WERI-Rb-1 (cell line): Measurements from ENCODE around the gene DHRSX.
"Not testable (repeated sequence)": the region's sequence is repeated elsewhere in the genome, so short reads cannot be mapped to it uniquely, and the experiment has no call there.

Experiments used
- DNase-seq: peaks from one replicate; pipeline ENCODE4 v3.0.0-alpha.2; 2020
- H3K27ac ChIP-seq: fragments of 250-450 bp; sonication (Bioruptor Pico); 2 replicates; pipeline ENCODE4 v1.5.1; 2020; ENCODE audit warnings: mild to moderate bottlenecking, moderate library complexity
- H3K27me3 ChIP-seq: fragments of 250-450 bp; sonication (Bioruptor Pico); 2 replicates; pipeline ENCODE4 v1.5.1; 2021; ENCODE audit warnings: mild to moderate bottlenecking, low read depth, moderate library complexity; ENCODE audit not compliant: insufficient read depth, severe bottlenecking
- H3K36me3 ChIP-seq: fragments of 250-450 bp; sonication (Bioruptor Pico); 2 replicates; pipeline ENCODE4 v1.5.1; 2020; ENCODE audit warnings: mild to moderate bottlenecking, moderate library complexity
- H3K4me3 ChIP-seq: 2 replicates; pipeline ENCODE4 v1.5.1; 2011; ENCODE audit warnings: low read depth, mild to moderate bottlenecking, control low read depth, low read length
- H3K9me3 ChIP-seq: fragments of 250-450 bp; sonication (Bioruptor Pico); 2 replicates; pipeline ENCODE4 v1.5.1; 2021; ENCODE audit warnings: mild to moderate bottlenecking, moderate library complexity; ENCODE audit not compliant: severe bottlenecking
- TF ChIP-seq, protein P1 (sequence below): IDR thresholded peaks from 2 replicates; pipeline ENCODE4 v1.5.1; 2011; ENCODE audit warnings: low read depth, mild to moderate bottlenecking, control low read depth, inconsistent platforms, low read length

The DHRSX gene

DNA sequence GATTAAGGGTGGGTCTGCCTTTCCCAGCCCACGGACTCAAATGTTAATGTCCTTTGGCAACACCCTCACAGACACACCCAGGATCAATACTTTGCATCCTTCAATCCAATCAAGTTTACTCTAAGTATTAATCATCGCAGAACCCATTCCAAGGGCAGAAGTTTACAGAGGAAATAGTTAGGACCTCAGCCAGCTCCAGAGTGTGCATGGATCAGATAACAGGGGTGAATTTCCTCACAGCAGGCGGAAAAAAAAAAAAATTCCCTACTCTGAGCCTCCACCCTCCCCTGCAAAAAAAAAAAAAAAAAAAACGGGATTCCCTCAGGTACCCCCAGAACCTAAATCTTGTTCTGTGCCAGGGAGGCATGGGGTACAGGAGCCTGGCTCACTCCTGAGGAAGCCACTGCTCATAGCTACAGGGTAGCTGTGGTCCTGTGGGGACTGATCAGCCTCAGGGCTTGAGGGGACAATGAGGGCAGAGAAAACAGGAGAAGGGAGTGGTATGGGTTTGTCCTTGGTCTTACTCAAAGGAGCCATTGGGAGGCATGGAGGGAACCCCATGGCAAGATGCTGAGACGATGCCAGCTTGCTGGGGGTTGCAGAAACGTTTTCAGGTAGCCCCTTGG is 113.0 kb downstream of the DHRSX start:
- no peaks in the 10 kb centered on the region for H3K27me3 ChIP-seq
- TF ChIP-seq, protein P1, sequence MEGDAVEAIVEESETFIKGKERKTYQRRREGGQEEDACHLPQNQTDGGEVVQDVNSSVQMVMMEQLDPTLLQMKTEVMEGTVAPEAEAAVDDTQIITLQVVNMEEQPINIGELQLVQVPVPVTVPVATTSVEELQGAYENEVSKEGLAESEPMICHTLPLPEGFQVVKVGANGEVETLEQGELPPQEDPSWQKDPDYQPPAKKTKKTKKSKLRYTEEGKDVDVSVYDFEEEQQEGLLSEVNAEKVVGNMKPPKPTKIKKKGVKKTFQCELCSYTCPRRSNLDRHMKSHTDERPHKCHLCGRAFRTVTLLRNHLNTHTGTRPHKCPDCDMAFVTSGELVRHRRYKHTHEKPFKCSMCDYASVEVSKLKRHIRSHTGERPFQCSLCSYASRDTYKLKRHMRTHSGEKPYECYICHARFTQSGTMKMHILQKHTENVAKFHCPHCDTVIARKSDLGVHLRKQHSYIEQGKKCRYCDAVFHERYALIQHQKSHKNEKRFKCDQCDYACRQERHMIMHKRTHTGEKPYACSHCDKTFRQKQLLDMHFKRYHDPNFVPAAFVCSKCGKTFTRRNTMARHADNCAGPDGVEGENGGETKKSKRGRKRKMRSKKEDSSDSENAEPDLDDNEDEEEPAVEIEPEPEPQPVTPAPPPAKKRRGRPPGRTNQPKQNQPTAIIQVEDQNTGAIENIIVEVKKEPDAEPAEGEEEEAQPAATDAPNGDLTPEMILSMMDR: no peak

GRCh38 chrX:2385224-2385623 is 115.6 kb downstream of the DHRSX start:
- no peaks in the 10 kb centered on the region for H3K27me3 ChIP-seq
- TF ChIP-seq, protein P1: no peak
- no peak overlapping the region for H3K27ac ChIP-seq
- H3K36me3 ChIP-seq: peaks cover 2% of the 10 kb centered on the region; the same call in 1 of the 2 replicates
- H3K4me3 ChIP-seq: no peak overlapping the region
- no peaks in the 10 kb centered on the region for H3K9me3 ChIP-seq
- DNase-seq: no peak

More for the DNA sequence above, 113.0 kb downstream of the DHRSX start:
- Histone ChIP-seq H3K4me3 (no peak overlapping the region), H3K36me3 (peaks cover 15% of the 10 kb centered on the region), H3K9me3 (peaks cover 6% of the 10 kb centered on the region), H3K27ac (no peak overlapping the region)
- no peak for DNase-seq

DNA sequence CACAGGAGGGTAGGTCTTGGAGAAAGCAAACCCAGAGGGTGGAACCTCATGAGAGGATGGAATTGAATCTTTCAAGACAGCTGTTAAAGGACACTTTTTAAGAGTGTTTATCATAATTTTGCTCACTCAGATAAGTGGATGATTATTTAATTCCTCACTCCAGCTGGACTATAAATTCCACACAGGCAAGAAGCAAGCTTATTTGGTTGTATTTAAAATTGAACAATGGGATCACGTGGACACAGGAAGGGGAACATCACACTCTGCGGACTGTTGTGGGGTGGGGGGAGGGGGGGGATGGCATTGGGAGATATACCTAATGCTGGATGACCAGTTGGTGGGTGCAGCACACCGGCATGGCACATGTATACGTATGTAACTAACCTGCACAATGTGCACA is 116.3 kb downstream of the DHRSX start:
- peaks cover 2% of the 10 kb centered on the region; the same call in 1 of the 2 replicates for H3K36me3 ChIP-seq
- no peaks in the 10 kb centered on the region for H3K9me3 ChIP-seq
- DNase-seq: no peak
- H3K4me3 ChIP-seq: no peak overlapping the region
- H3K27me3 ChIP-seq: no peaks in the 10 kb centered on the region
- H3K27ac ChIP-seq: no peak overlapping the region
- TF ChIP-seq, protein P1: no peak

- no peaks in the 10 kb centered on the region for H3K27me3 ChIP-seq
- H3K4me3 ChIP-seq: no peak overlapping the region
- H3K27ac ChIP-seq: no peak overlapping the region
- DNase-seq: no peak
- H3K36me3 ChIP-seq: no peaks in the 10 kb centered on the region; the same call in 1 of the 2 replicates
- TF ChIP-seq, protein P1: no peak
- no peaks in the 10 kb centered on the region for H3K9me3 ChIP-seq
Observed at GRCh38 chrX:2383735-2384134, 117.0 kb downstream of the DHRSX start.

DNA sequence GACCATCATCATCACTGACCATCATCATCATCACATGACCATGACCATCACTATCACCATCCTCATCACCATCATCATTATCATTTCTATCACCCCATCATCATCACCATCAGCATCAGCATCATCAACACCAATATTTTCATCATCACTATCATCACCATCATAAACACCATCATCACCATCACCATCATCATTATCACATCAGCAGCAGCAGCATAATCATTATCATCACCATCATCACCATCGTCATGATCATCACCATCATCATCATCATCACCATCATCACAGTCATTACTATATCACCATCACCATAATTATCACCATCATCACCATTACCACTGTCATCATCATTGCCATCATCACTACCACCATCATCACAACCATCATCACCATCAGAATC is 117.6 kb downstream of the DHRSX start:
- no peak overlapping the region for H3K27ac ChIP-seq
- H3K36me3 ChIP-seq: no peaks in the 10 kb centered on the region; the same call in 1 of the 2 replicates
- TF ChIP-seq, protein P1: no peak
- DNase-seq: no peak
- H3K4me3 ChIP-seq: no peak overlapping the region
- H3K9me3 ChIP-seq: no peaks in the 10 kb centered on the region
- H3K27me3 ChIP-seq: no peaks in the 10 kb centered on the region

GRCh38 chrX:2382433-2383048 is 118.2 kb downstream of the DHRSX start:
- H3K27me3 ChIP-seq, H3K9me3 ChIP-seq, H3K36me3 ChIP-seq, H3K4me3 ChIP-seq, H3K27ac ChIP-seq, DNase-seq: not testable (repeated sequence)
